ENCODE data around the gene TTLL13.
"Not testable (repeated sequence)": the region's sequence is repeated elsewhere in the genome, so short reads cannot be mapped to it uniquely, and the experiment has no call there.

TTLL13 gene

DNA sequence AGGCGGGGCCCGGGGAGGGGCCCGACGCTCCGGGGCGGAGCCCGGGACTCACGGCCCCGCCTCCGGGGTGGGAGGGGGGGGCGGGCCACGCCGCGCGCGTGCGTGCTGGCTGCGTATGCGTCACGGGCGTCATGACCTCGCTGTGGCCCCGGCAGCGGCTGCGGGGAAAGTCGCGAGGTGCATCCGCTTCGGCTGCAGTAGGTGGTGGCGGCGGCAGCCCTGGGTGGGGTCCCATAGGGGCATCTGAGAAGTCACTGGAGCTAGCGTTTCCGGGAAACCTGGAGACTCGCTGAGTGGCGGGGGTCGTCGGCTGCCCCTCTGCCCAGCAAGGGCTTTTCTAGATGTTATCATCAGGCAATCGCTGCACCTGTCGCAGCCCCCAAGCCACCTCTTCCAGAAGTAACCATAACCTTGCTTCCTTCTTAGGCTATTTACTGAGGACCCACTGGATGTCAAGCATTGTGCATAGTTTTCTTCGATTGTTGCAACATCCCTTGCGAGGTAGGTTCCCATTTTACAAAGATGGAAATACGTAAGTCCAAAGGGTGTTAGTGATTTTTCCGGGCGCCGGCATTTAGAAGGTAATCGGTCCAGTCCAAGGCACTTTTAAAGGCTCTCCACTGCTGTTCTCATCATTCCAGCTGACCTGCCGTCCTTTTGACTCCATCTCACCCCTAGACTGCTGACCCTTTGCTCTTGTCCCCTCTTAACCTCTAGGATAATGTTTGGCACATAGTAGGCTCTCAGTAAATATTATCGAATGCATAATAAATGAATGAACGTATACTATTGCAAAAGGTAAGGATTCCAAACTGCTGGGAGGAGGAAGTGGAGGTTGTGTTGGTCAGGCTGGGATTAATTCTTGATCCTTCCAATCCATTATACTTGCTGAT, 15.0 kb upstream of the TTLL13 start, which contains the start of gene GDPGP1:
GDPGP1 (plus strand) TSS at position 114 of the 893 bp plus-strand sequence. CDS start 6,700 bp downstream, outside the sequence.
- no peak for DNase-seq (ENCODE audit: low read depth)

DNA sequence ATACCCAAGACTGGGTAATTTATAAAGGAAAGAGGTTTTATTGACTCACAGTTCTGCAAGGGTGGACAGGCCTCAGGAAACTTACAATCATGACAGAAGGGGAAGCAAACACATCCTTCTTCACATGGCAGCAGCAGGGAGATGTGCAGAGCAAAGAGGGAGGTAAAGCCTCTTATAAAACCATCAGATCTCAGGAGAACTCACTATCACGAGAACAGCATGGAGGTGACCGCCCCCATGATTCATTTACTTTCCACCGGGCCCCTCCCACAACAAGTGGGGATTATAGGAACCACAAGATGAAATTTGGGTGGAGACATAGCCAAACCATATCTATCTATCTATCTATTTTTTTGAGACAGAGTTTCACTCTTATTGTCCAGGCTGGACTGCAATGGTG, 10.0 kb upstream of the TTLL13 start:
- DNase-seq (ENCODE audit: low read depth), result no peak

- no peak for DNase-seq (ENCODE audit: low read depth)
Observed at GRCh38 chr15:90240856-90241255, 8.5 kb upstream of the TTLL13 start.

- DNase-seq (ENCODE audit: low read depth), result no peak
Observed at GRCh38 chr15:90241343-90242192, 7.8 kb upstream of the TTLL13 start.

DNA sequence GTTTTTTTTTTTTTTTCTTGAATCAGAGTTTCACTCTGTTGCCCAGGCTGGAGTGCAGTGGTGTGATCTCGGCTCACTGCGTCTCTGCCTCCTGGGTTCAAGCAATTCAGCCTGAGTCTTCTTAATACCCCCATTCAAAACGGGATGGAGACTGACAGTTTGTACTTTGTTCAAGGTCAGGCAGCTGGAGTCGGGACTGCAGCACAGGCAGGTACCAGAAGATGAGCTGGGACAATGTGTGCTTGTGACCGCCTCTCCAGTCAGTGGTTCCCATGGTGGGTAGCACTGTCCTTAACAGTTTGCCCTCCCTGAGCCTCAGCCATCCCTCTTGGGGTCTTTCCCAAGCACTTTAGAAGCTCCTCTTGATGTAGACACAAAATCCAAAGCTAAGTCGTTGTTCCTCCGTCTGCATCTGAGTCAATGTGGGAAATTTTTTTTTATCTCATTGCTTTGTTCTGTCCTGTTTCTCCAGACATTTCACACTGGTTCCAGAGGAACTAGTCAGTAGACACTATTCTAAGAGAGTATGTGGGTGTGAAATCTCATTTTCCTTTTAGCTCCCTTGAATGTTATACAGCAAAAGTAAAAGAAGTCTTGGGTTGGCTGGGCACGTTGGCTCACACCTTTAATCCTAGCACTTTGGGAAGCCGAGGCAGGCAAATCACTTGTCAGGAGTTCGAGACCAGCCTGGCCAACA, 5.3 kb upstream of the TTLL13 start:
- DNase-seq (ENCODE audit: low read depth), result no peak

DNA sequence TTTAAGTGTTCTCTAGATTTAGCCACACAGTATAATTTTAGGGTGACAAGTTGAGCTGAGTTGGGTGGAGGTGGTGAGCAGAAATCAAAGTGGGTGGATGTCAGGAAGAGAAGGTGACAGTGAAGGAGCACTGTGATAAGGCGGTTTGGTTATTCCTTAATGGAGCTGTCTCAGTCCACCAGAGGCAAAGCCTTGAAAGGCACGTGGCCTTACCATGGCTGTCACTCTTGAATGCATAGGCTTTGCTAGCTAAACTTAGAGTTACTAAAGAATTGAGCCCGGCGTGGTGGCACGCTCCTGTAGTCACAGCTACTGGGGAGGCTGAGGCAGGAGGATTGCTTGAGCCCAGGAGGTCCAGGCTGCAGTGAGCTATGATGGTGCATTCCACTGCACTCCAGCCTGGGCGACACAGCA, 560 bp upstream of the TTLL13 start:
- no peak for DNase-seq (ENCODE audit: low read depth)

- no peak for DNase-seq (ENCODE audit: low read depth)
Observed at GRCh38 chr15:90257776-90258175, 8.4 kb downstream of the TTLL13 start.

DNA sequence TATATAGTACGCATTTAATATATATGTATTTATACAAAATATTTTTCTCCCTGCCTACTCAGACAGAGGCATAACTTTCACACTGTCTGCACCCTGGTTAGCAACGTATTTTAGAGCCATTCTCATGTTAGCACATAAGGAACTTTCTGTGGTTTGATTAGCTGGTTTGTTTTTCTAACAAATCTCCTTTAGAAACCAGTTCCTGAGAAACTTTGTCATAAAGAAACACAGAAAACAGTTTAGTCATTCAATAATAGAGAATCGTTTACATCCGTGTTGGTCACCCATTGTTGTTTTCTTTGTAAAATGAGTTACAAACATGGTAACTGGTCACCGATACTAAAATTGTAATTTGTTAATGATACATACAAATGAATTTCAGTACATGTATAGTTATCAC, 10.2 kb downstream of the TTLL13 start:
- DNase-seq (ENCODE audit: low read depth), result no peak

GRCh38 chr15:90260731-90261130, 11.4 kb downstream of the TTLL13 start:
- not testable (repeated sequence) for DNase-seq (ENCODE audit: low read depth)

DNA sequence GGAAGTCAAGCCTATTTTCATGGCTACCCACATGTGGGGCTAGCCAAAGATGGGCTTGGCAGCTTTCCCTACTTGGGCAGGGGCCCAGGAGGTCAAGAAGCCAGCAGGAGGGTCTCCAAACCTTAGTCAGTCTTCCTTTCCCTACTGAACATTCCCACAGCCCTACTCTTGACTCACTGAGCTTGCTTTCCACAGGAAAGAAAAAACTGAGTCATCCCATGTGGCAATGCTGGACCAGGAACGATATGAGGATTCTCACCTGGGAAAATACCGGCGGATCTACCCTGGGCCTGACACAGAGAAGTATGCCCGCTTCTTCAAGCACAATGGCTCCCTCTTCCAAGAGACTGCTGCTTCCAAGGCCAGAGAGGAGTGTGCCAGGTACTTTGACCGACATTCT, 12.5 kb downstream of the TTLL13 start:
- DNase-seq (ENCODE audit: low read depth), result no peak

GRCh38 chr15:90262426-90262825, 13.1 kb downstream of the TTLL13 start:
- no peak for DNase-seq (ENCODE audit: low read depth)

- no peak for DNase-seq (ENCODE audit: low read depth)
Observed at GRCh38 chr15:90264671-90265070, 15.3 kb downstream of the TTLL13 start.

DNA sequence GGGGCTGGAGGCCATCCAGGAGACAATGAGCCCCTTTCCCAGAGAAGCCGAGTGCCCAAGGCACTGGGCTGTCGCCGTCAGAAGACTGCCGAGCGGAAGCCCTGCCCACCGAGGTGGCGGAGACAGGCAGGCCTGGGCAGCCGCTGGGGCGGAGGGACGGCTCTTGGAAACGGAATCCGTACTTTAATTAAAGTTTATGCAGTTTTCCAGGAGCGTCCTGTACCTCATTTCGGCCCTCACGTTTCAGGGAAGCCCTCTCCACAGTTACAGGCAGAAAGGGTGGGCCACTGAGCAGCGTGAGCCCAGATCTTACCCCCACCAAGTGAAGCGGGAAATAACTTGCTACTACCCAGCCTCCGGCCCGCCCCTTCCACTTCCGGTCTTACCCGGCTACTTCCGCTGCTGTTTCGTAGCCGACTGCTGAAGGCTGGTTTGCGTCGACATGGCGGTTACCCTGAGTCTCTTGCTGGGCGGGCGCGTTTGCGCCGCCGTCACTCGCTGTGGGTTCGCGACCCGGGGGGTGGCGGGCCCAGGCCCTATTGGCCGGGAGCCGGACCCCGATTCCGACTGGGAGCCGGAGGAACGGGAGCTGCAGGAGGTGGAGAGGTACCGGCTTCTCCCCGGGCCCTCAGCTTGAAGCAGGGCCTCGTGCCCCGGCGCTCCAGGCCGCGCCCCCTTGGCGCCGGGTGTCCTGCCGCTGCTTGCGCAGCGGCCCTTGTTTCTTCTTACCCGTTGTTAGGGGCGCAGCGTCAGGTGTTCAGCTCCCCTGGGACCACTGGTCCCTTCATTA, 16.1 kb downstream of the TTLL13 start, which contains the start of gene NGRN:
NGRN (plus strand) TSS at position 402 of the 790 bp plus-strand sequence; CDS start at position 443, 41 bp downstream.
- DNase-seq (ENCODE audit: low read depth), result peak; percentile 84

DNA sequence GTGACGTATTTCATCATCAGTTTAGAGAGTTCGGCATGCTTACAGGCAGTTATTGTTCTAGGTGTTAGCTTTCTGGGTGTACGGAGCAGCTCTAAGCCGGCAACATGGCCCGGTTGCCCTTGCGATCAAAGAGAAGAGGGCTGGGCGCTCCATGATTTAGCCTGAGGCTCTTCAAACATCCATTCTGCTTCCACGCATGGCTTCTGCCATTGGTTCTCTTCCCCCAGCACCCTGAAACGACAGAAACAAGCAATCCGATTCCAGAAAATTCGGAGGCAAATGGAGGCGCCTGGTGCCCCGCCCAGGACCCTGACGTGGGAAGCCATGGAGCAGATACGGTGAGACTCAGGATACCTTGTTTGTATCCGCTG, 16.7 kb downstream of the TTLL13 start:
- DNase-seq (ENCODE audit: low read depth), result no peak

DNA sequence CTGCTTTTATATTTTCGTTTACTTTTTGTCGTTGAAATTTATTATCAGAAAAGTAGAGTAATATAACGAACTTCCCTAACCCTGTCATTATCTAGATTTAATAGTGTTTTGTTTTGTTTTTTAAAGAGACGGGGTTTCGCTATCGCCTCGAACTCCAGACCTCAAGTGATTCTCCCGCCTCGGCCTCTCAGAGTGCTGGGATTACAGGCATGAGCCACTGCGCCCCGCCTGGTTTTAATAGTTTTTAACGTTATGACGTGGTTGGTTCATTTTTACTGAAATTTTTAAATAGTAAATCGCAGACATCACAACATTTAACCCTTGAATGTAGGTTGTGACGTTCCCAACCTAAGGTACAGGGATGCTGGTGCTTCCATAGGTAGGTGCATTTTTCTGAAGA, 17.1 kb downstream of the TTLL13 start:
- no peak for DNase-seq (ENCODE audit: low read depth)

DNA sequence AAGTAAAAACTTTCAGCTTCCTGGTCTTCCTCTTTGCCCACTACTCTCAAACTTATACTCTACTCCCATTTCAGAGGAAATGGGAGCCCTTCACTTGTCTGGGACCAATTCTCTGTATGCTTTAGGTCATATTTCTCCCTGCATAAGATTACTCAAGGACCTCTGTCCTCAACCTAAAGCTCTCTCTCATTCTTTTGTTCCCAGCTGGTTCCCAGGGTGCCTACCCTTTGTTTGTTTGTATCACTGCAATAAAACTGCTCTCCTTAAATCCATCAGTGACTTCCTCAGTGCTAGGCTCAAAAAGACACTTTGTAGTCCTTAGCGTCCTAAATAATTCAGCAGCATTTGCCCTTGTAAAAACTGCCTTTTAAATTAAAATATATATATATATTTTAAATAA, 19.1 kb downstream of the TTLL13 start:
- no peak for DNase-seq (ENCODE audit: low read depth)

GRCh38 chr15:90270502-90271150, 21.3 kb downstream of the TTLL13 start:
- DNase-seq (ENCODE audit: low read depth), result no peak

- DNase-seq (ENCODE audit: low read depth), result no peak
Observed at GRCh38 chr15:90271459-90272166, 22.3 kb downstream of the TTLL13 start.

DNA sequence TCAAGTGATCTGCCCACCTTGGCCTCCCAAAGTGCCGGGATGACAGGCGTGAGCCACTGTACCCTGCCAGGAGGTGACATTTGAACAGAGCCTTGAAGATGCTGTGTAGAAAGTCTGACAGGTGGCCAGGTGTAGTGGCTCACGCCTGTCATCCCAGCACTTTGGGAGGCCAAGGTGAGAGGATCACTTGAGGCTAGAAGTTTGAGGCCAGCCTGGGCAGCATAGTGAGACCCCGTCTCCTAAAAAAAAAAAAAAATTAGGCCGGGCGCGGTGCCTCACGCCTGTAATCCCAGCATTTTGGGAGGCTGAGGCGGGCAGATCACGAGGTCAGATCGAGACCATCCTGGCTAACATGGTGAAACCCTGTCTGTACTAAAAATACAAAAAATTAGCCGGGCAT, 29.1 kb downstream of the TTLL13 start:
- not testable (repeated sequence) for DNase-seq (ENCODE audit: low read depth)

- DNase-seq (ENCODE audit: low read depth), result not testable (repeated sequence)
Observed at GRCh38 chr15:90280743-90281142, 31.4 kb downstream of the TTLL13 start.
